Endothelial cell of umbilical vein (primary cell): ENCODE data around the gene ECM2. TPM values are rescaled to one million over a fixed set of nuclear protein-coding genes. Genes with fewer than 3 reads are reported as not detected.

Experiments used
- BruUV-seq: library from RNA; stranded (reverse); fragments of 400-500 nt; replicated peaks from 2 replicates; lab custom pipeline; 2021; lab: Mats Ljungman, UMichigan
- CTCF ChIA-PET: fragments of 300-600, 350-600 bp; sonication (Branson Sonifier 250); formaldehyde crosslinking; loops from one replicate; lab custom pipeline; 2021; ENCODE audit warnings: antibody characterized with exemption, inconsistent platforms; lab: Charles Lee
- POLR2A ChIA-PET: fragments of 300-600, 350-600 bp; sonication (Branson Sonifier 250); formaldehyde crosslinking; loops from one replicate; lab custom pipeline; 2021; ENCODE audit warnings: antibody characterized with exemption, inconsistent platforms; lab: Charles Lee
- DNase-seq: peaks from one replicate; pipeline ENCODE4 v3.0.0-alpha.2; 2011; ENCODE audit warnings: low read depth, low spot score
- FAIRE-seq: peaks from 2 replicates; lab custom pipeline; 2011; peaks lifted over from hg19 to GRCh38; lab: Jason Lieb, UNC
- H2AFZ ChIP-seq: 2 replicates; pipeline ENCODE4 v1.6.0; 2012; ENCODE audit warnings: low read depth, low read length, control low read depth, inconsistent platforms
- H3K27ac ChIP-seq: 2 replicates; pipeline ENCODE4 v1.5.1; 2011; ENCODE audit warnings: low read depth, mild to moderate bottlenecking, control low read depth, low read length, moderate library complexity; ENCODE audit not compliant: insufficient read depth
- H3K27me3 ChIP-seq, 2 experiments: 2 replicates each; pipeline versions ENCODE4 v1.6.0 to v1.6.1; 2011; ENCODE audit warnings: low read length in 2 of 2, mixed read lengths in 1 of 2; ENCODE audit not compliant: control insufficient read depth in 2 of 2, insufficient read depth in 2 of 2
- H3K36me3 ChIP-seq, 2 experiments: 2 replicates in 1 of 2; 3 replicates in 1 of 2; pipeline ENCODE4 v1.5.1; 2011; ENCODE audit warnings: low read length in 2 of 2, mild to moderate bottlenecking in 1 of 2, moderate library complexity in 1 of 2; ENCODE audit not compliant: control insufficient read depth in 2 of 2, insufficient read depth in 2 of 2; ENCODE audit errors: extremely low read depth in 1 of 2
- H3K4me1 ChIP-seq: 3 replicates; pipeline ENCODE4 v1.5.1; 2011; ENCODE audit warnings: mild to moderate bottlenecking, low read length; ENCODE audit not compliant: control insufficient read depth, insufficient read depth; ENCODE audit errors: extremely low read depth
- H3K4me2 ChIP-seq: 2 replicates; pipeline ENCODE4 v1.6.1; 2011; ENCODE audit warnings: low read length, control low read depth, mixed read lengths; ENCODE audit not compliant: insufficient read depth
- H3K4me3 ChIP-seq, 3 experiments: fragments of 200-600 bp in 1 of 3; sonication (generic), shearing (Covaris generic) in 1 of 3; replicated peaks in 1 of 3; 2 replicates each; pipeline ENCODE4 v1.5.1; 2011 to 2016; ENCODE audit warnings: control low read depth in 3 of 3, low read length in 3 of 3, mild to moderate bottlenecking in 2 of 3, inconsistent platforms in 1 of 3, low read depth in 1 of 3, moderate library complexity in 1 of 3; ENCODE audit not compliant: insufficient read depth in 1 of 3
- H3K79me2 ChIP-seq: 2 replicates; pipeline ENCODE4 v1.6.0; 2012; ENCODE audit warnings: low read length, inconsistent platforms; ENCODE audit not compliant: control insufficient read depth, insufficient read depth
- H3K9ac ChIP-seq: replicated peaks from 2 replicates; pipeline ENCODE3; 2011; ENCODE audit warnings: low read length, control low read depth; ENCODE audit not compliant: insufficient read depth; ENCODE audit errors: extremely low read depth
- H3K9me1 ChIP-seq: replicated peaks from 3 replicates; pipeline ENCODE4 v1.6.0; 2011; ENCODE audit warnings: mild to moderate bottlenecking, low read length; ENCODE audit not compliant: control insufficient read depth, insufficient read depth; ENCODE audit errors: extremely low read depth
- H3K9me3 ChIP-seq: replicated peaks from 2 replicates; pipeline ENCODE4 v1.5.1; 2012; ENCODE audit warnings: low read length, inconsistent platforms; ENCODE audit not compliant: control insufficient read depth, insufficient read depth
- H4K20me1 ChIP-seq: replicated peaks from 2 replicates; pipeline ENCODE3; 2011; ENCODE audit warnings: mild to moderate bottlenecking, low read length; ENCODE audit not compliant: control insufficient read depth, insufficient read depth; ENCODE audit errors: extremely low read depth
- CTCF ChIP-seq, 2 donors: IDR thresholded peaks; 1 replicate in 1 of 2; 2 replicates in 1 of 2; pipeline ENCODE4 v1.5.1; 2011; ENCODE audit warnings: low read length in 2 of 2, mild to moderate bottlenecking in 2 of 2, moderate library complexity in 2 of 2, control low read depth in 1 of 2, inconsistent platforms in 1 of 2, low read depth in 1 of 2; ENCODE audit not compliant: insufficient read depth in 1 of 2; ENCODE audit errors: extremely low read depth in 1 of 2
- EZH2 ChIP-seq: IDR thresholded peaks from 2 replicates; pipeline ENCODE4 v1.6.1; 2012; ENCODE audit warnings: borderline replicate concordance, low read depth, mild to moderate bottlenecking, moderate library complexity, low read length, inconsistent platforms; ENCODE audit not compliant: severe bottlenecking
- FOS ChIP-seq: IDR thresholded peaks from 2 replicates; pipeline ENCODE4 v1.6.1; 2011; ENCODE audit warnings: mild to moderate bottlenecking, low read length, moderate library complexity, borderline replicate concordance; ENCODE audit not compliant: insufficient read depth
- GATA2 ChIP-seq: IDR thresholded peaks from 2 replicates; pipeline ENCODE4 v1.7.0; 2011; ENCODE audit warnings: low read depth, mild to moderate bottlenecking, moderate library complexity, mixed read lengths, low read length; ENCODE audit not compliant: insufficient read length, insufficient read depth
- JUN ChIP-seq: IDR thresholded peaks from 2 replicates; pipeline ENCODE4 v1.6.1; 2011; ENCODE audit warnings: borderline replicate concordance, low read depth; ENCODE audit not compliant: insufficient read length, insufficient read depth
- MAX ChIP-seq: IDR thresholded peaks from 2 replicates; pipeline ENCODE4 v1.6.1; 2011; ENCODE audit not compliant: insufficient read depth, insufficient read length
- MYC ChIP-seq: IDR thresholded peaks from one replicate; pipeline ENCODE4 v1.6.1; 2011; ENCODE audit warnings: mild to moderate bottlenecking, low read depth, low read length
- POLR2A ChIP-seq: IDR thresholded peaks from 2 replicates; pipeline ENCODE4 v1.6.1; 2012; ENCODE audit warnings: low read depth, mild to moderate bottlenecking, control low read depth, low read length
- POLR2AphosphoS5 ChIP-seq: IDR thresholded peaks from 2 replicates; pipeline ENCODE4 v1.6.1; 2012; ENCODE audit warnings: low read depth, mild to moderate bottlenecking, control low read depth, low read length, moderate library complexity; ENCODE audit not compliant: insufficient read depth
- dilution Hi-C: fragments of 300-500 bp; cut with MboI; formaldehyde crosslinking; loops from one replicate; pipeline ENCODE4 v1.15.0; 2019; ENCODE audit warnings: low sequenced_read_pairs; ENCODE audit not compliant: extremely low pct_ligation_motif_present
- intact Hi-C: fragments of 100-400 bp; cut with micrococcal nuclease; formaldehyde crosslinking; loops from one replicate; pipeline ENCODE4 v1.10.0; 2022
- polyA plus RNA-seq, 4 experiments: library from polyadenylated mRNA; depleted of rRNA in 3 of 4; stranded (reverse) in 3 of 4; unstranded in 1 of 4; fragments of >200 nt; gene quantifications; 2 replicates each; pipeline versions ENCODE4 v1.2.1 to v1.2.3, GENCODE V29; 2011 to 2012; ENCODE audit warnings: missing spikeins in 1 of 4
- total RNA-seq: library from RNA; stranded (reverse); gene quantifications from 2 replicates; pipeline ENCODE4 v1.2.3, GENCODE V29; 2021

Gene ECM2
- total and polyA plus RNA-seq, 2 donors (not counting 3 experiments of a cell fraction or from before 2014, with no cell fraction given): 0.03 TPM; not detected in 1

GRCh38 chr9:92563116-92564100 lies 27.6 kb upstream of the ECM2 start:
- no peak for FAIRE-seq
- H3K9ac ChIP-seq: no peak overlapping the region
- no peaks in the 10 kb centered on the region for H3K79me2 ChIP-seq
- H4K20me1 ChIP-seq: no peaks in the 10 kb centered on the region
- H3K9me3 ChIP-seq: no peaks in the 10 kb centered on the region
- H3K36me3 ChIP-seq: no peaks in the 10 kb centered on the region
- no peaks in the 10 kb centered on the region for H3K9me1 ChIP-seq
- ChIA-PET POLR2A (no interaction called here), CTCF (no interaction called here)
- intact Hi-C loops: no loop called here
- dilution Hi-C loops: no loop called here
- H2AFZ ChIP-seq: no peak overlapping the region
- no peaks in the 10 kb centered on the region for H3K4me1 ChIP-seq
- no peak overlapping the region for H3K4me2 ChIP-seq
- no TSS peak for BruUV-seq
- no peak overlapping the region for H3K4me3 ChIP-seq
- H3K27ac ChIP-seq: no peak overlapping the region
- TF ChIP-seq JUN (no peak), MYC (no peak), FOS (no peak), POLR2AphosphoS5 (no peak), CTCF (IDR thresholded peaks at IDR 0.05; ENCODE audit: extremely low read depth in 1 of 2, insufficient read depth in 1 of 2, low read depth in 1 of 2, low read length in 2 of 2) (no peak), POLR2A (no peak), MAX (no peak), GATA2 (no peak), EZH2 (no peak)
- H3K27me3 ChIP-seq: no peaks in the 10 kb centered on the region
- no peak for DNase-seq
